Esophagus squamous epithelium (tissue), 5 donors: Measurements from ENCODE around the gene SDK2. TPM values are rescaled to one million over a fixed set of nuclear protein-coding genes. Genes with fewer than 3 reads are reported as not detected.
"Not testable (repeated sequence)": the region's sequence is repeated elsewhere in the genome, so short reads cannot be mapped to it uniquely, and the experiment has no call there.

Source experiments
- DNase-seq: peaks from one replicate; lab custom pipeline; 2025; lab: John Stamatoyannopoulos, UW
- H3K27ac ChIP-seq, 4 donors: fragments of 200-600 bp; sonication (generic); one replicate each; pipeline ENCODE4 v1.5.1; 2016 to 2019; ENCODE audit warnings: mild to moderate bottlenecking in 1 of 4
- H3K27me3 ChIP-seq, 4 donors: fragments of 200-600 bp; sonication (generic); 1 replicate in 3 of 4; 2 replicates in 1 of 4; pipeline versions ENCODE4 v1.5.1 to v1.6.0; 2017 to 2021; ENCODE audit warnings: antibody characterized with exemption in 1 of 4
- H3K36me3 ChIP-seq, 3 donors: fragments of 200-600 bp; sonication (generic); one replicate each; pipeline ENCODE4 v1.5.1; 2016 to 2019
- H3K4me1 ChIP-seq, 3 donors: fragments of 200-600 bp; sonication (generic); one replicate each; pipeline ENCODE4 v1.5.1; 2017 to 2019
- H3K4me3 ChIP-seq, 4 donors: fragments of 200-600 bp; sonication (generic); 1 replicate in 3 of 4; 2 replicates in 1 of 4; pipeline ENCODE4 v1.5.1; 2016 to 2019; ENCODE audit warnings: mild to moderate bottlenecking in 2 of 4, moderate library complexity in 1 of 4
- H3K9me3 ChIP-seq, 3 donors: fragments of 200-600 bp; sonication (generic); one replicate each; pipeline ENCODE4 v1.5.1; 2016 to 2019
- POLR2A ChIP-seq, 4 donors: fragments of 450-650 bp; IDR thresholded peaks; one replicate each; pipeline ENCODE4 v1.6.1; 2017; ENCODE audit warnings: antibody characterized with exemption in 4 of 4, mild to moderate bottlenecking in 4 of 4, moderate library complexity in 3 of 4
- WGBS, 2 donors: methylation state at CpG; one replicate each; pipeline ENCODE4 v1.1.5; 2018; 5-methylcytosine and 5-hydroxymethylcytosine counted together
- intact Hi-C: fragments of 100-400 bp; cut with DNase I; formaldehyde crosslinking; loops from one replicate; pipeline ENCODE4 v1.15.0; 2022
- total RNA-seq, 4 donors: library from RNA; depleted of rRNA; stranded (reverse); fragments of >200 nt; gene quantifications; one replicate each; pipeline ENCODE4 v1.1.0, GENCODE V29; 2016
- TF ChIP-seq, protein P1 (sequence below), 6 experiments: fragments of 450-650 bp in 4 of 6; fragments of 200-600 bp in 2 of 6; sonication (generic) in 2 of 6; IDR thresholded peaks; one replicate each; pipeline ENCODE4 v1.5.1; 2016 to 2019; ENCODE audit warnings: antibody characterized with exemption in 6 of 6, mild to moderate bottlenecking in 4 of 6, moderate library complexity in 4 of 6
- donor health status: DM: yes; HTN: yes; CAD: no.

Gene SDK2
- total RNA-seq, 4 donors from 2014 or later, result 1.7 to 5.5 (median 2.4) TPM

DNA sequence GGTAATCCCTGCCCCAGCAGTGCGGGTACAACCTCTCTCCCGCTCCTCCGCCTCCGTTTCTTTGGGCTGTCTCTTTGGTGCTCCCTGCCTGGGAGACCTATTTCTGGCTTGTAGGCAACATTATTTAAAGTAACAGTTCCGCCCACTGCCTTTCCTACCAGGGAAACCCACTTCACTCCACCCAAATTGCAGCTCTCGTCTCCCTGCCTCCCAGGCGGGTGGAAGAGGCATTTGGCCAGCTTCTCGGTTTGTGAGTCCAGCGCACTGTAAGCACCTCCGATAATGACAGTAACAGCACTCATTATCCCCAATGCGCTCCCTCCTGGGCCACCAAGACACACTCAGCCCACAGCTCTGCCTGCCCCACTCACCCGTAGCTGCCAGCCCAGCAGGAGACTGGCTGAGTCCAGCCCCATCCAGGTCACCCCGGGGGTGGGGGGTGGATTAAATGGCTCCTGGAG lies 167.3 kb downstream of the SDK2 start:
- H3K9me3 ChIP-seq, result no peaks in the 10 kb centered on the region
- H3K36me3 ChIP-seq, result no peaks in the 10 kb centered on the region
- WGBS, 2 donors, result 46 to 61% methylated on average over 10 of the region's 13 CpGs
- no peak overlapping the region for H3K27ac ChIP-seq
- no peak overlapping the region for H3K4me3 ChIP-seq
- H3K27me3 ChIP-seq, result peaks cover 0 to 27% (median 0%) of the 10 kb centered on the region in 4 donors
- peaks cover 0 to 10% (median 3%) of the 10 kb centered on the region in 3 donors for H3K4me1 ChIP-seq
- TF ChIP-seq POLR2A (IDR thresholded peaks at IDR 0.05), result no peak
- TF ChIP-seq, protein P1, sequence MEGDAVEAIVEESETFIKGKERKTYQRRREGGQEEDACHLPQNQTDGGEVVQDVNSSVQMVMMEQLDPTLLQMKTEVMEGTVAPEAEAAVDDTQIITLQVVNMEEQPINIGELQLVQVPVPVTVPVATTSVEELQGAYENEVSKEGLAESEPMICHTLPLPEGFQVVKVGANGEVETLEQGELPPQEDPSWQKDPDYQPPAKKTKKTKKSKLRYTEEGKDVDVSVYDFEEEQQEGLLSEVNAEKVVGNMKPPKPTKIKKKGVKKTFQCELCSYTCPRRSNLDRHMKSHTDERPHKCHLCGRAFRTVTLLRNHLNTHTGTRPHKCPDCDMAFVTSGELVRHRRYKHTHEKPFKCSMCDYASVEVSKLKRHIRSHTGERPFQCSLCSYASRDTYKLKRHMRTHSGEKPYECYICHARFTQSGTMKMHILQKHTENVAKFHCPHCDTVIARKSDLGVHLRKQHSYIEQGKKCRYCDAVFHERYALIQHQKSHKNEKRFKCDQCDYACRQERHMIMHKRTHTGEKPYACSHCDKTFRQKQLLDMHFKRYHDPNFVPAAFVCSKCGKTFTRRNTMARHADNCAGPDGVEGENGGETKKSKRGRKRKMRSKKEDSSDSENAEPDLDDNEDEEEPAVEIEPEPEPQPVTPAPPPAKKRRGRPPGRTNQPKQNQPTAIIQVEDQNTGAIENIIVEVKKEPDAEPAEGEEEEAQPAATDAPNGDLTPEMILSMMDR (IDR thresholded peaks at IDR 0.05), result no peak
- DNase-seq, result no peak
- intact Hi-C loops, result no loop called here

DNA sequence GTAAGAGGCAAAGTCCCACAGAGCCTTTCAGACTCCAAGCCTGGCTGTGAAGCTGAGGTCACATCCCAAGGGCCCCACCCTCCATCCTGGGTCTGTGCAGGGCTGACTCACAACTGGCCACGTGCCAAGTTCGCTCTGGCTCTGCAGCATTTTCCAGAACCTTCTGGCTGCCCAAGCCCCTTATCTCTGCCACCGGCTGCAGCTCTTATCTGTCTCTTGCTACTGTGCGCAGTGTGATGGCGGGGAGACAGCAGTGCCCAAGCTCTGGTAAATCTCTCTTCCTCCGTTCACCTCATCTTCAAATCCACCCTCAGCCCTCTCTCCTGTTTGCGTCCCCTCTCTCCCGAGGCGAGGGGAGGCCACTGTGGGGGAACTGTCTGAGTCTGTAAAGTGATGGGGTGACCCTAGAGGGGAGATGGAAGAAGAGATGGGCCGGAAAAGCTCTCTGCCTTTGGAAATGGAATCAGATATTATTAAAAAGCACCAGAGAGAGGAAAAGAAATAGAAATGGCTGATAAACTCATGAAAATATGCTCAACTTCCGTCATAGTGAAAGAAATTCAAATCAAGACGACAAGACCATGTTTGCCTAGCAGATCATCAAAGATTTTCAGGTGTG lies 169.8 kb downstream of the SDK2 start:
- intact Hi-C loops, result no loop called here
- H3K27me3 ChIP-seq, result peaks cover 0 to 27% (median 0%) of the 10 kb centered on the region in 4 donors
- WGBS, 2 donors, result 38 to 49% methylated on average over 9 of the region's 12 CpGs
- TF ChIP-seq, protein P1 (IDR thresholded peaks at IDR 0.05), result no peak
- TF ChIP-seq POLR2A (IDR thresholded peaks at IDR 0.05), result no peak
- peaks cover 0 to 10% (median 3%) of the 10 kb centered on the region in 3 donors for H3K4me1 ChIP-seq
- DNase-seq, result no peak
- no peaks in the 10 kb centered on the region for H3K9me3 ChIP-seq
- H3K36me3 ChIP-seq, result no peaks in the 10 kb centered on the region
- H3K4me3 ChIP-seq, result no peak overlapping the region
- no peak overlapping the region for H3K27ac ChIP-seq

DNA sequence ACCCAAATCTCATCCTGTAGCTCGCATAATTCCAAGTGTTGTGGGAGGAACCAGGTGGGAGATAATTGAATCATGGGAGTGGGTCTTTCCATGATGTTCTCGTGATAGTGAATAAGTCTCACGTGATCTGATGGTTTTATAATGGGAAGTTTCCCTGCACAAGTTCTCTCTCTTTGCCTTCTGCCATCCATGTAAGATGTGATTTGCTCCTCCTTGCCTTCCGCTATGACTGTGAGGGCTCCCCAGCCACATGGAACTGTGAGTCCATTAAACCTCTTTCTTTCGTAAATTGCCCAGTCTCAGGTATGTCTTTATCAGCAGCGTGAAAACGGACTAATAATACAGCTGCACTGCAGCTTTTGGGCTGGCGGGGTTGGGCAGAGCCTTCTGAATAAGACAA lies 171.5 kb downstream of the SDK2 start:
- H3K9me3 ChIP-seq, H3K27ac ChIP-seq, H3K4me3 ChIP-seq, intact Hi-C loops, H3K36me3 ChIP-seq, DNase-seq: not testable (repeated sequence)
- Histone ChIP-seq H3K27me3 (peaks cover 0 to 27% (median 0%) of the 10 kb centered on the region in 4 donors), H3K4me1 (peaks cover 0 to 10% (median 3%) of the 10 kb centered on the region in 3 donors)
- WGBS, 2 donors, result 78 to 82% methylated on average over 7 to 8 of the region's 8 CpGs

DNA sequence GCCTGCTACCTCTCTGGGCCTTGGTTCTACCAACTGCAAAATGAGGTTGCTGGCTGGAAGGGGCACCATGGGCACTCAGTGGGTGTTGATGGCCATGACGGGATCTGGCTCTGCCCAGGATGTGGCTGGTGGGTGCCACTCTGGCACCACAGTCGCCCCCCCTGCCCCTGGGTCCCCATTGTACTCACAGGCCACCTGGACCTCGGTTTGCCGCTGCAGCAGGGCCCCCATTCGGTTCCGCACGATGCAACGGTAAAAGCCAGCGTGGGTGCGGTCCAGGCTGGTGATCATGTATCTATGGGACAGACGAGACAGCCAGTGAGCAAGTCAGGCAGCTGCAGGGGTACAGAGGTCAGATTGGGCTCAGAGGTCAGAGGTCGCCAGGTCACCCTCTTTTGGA lies 172.3 kb downstream of the SDK2 start:
- no peaks in the 10 kb centered on the region for H3K36me3 ChIP-seq
- peaks cover 0 to 10% (median 3%) of the 10 kb centered on the region in 3 donors for H3K4me1 ChIP-seq
- peaks cover 0 to 19% (median 0%) of the 10 kb centered on the region in 4 donors for H3K27me3 ChIP-seq
- no peak overlapping the region for H3K4me3 ChIP-seq
- no peak overlapping the region for H3K27ac ChIP-seq
- no peak for TF ChIP-seq POLR2A (IDR thresholded peaks at IDR 0.05)
- TF ChIP-seq, protein P1 (IDR thresholded peaks at IDR 0.05), result no peak
- WGBS, 2 donors, result 83% methylated on average over 2 of the region's 12 CpGs; no CpG with 5 or more reads in 1 of the 2 donors
- no peak for DNase-seq
- H3K9me3 ChIP-seq, result no peaks in the 10 kb centered on the region
- intact Hi-C loops, result no loop called here

DNA sequence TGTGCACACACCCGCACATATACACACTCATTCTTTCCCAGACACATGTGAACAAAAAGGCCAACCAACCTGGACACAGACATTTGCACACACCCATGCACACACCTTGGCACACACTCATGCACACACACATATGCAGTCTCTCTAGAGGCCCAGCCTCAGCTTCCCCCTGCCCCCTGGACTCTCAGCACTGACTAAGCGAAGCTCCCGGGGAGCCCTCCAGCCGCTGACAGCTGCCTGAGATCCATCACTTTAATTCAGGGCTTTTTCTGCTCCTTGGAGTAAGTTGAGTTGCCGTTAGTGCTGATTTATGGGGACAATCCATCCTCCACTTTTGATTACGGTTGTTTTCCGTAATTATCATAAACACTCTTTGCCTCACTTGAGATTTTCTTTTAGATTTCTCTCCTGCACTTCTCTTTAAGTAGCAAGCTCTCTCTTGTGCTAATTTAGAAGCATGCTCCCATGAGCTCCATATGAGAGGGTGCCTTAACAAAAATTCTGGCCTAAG lies 173.9 kb downstream of the SDK2 start:
- intact Hi-C loops, result no loop called here
- WGBS, 2 donors, result 90 to 91% methylated on average over 7 of the region's 7 CpGs
- DNase-seq, result no peak
- H3K4me3 ChIP-seq, result no peak overlapping the region
- H3K27me3 ChIP-seq, result peaks cover 0 to 4% (median 0%) of the 10 kb centered on the region in 4 donors
- no peak for TF ChIP-seq POLR2A (IDR thresholded peaks at IDR 0.05)
- TF ChIP-seq, protein P1 (IDR thresholded peaks at IDR 0.05), result no peak
- H3K36me3 ChIP-seq, result no peaks in the 10 kb centered on the region
- H3K9me3 ChIP-seq, result no peaks in the 10 kb centered on the region
- no peak overlapping the region for H3K27ac ChIP-seq
- H3K4me1 ChIP-seq, result peaks cover 0 to 10% (median 3%) of the 10 kb centered on the region in 3 donors
